ENCODE data around the gene HYI.

The HYI gene

GRCh38 chr1:43405219-43405875, 48.4 kb downstream of the HYI start:
- no peak overlapping the region for H3K4me3 ChIP-seq (ENCODE audit: low read depth, low read length)

GRCh38 chr1:43404353-43404752, 49.4 kb downstream of the HYI start:
- no peak overlapping the region for H3K4me3 ChIP-seq (ENCODE audit: low read depth, low read length)

- no peak overlapping the region for H3K4me3 ChIP-seq (ENCODE audit: low read depth, low read length)
These were observed 51.5 kb downstream of the HYI start for GRCh38 chr1:43402089-43402865.

All from iPS-11a (cell line).